Smooth muscle cell of trachea (primary cell): Measurements from ENCODE around the gene ZNF454. TPM values are rescaled to one million over a fixed set of nuclear protein-coding genes. Genes with fewer than 3 reads are reported as not detected.

Experiments
- total RNA-seq: library from RNA; depleted of rRNA; stranded (reverse); fragments of >200 nt; gene quantifications from 2 replicates; pipeline ENCODE4 v1.2.1, GENCODE V29; 2014

ZNF454 gene
- total RNA-seq = 1.6 and 2.5 TPM in 2 replicates

GRCh38 chr5:178940569-178941360 lies at the start of gene ZNF454:
Gene ZNF454 (plus strand): TSS chr5:178941198. CDS start chr5:178942792, 1,594 bp downstream.

GRCh38 chr5:178895615-178896571 lies 45.1 kb upstream of the ZNF454 start, which contains the start of gene ZFP2:
Gene ZFP2 (plus strand): TSS chr5:178895913. CDS start chr5:178931314, 35,401 bp downstream.

GRCh38 chr5:178994580-178995340 lies 53.8 kb downstream of the ZNF454 start, which contains the start of gene GRM6:
Gene GRM6 (minus strand): TSS chr5:178995320. CDS start chr5:178994944, 376 bp downstream.

Other genes starting within 250 kb of the ZNF454 start
- gene ZNF354A, start 210.5 kb upstream of the ZNF454 start, total RNA-seq = 5.2 and 7.3 TPM in 2 replicates
- 8.4 and 8.9 TPM in 2 replicates for gene ZNF354B, start 81.2 kb upstream of the ZNF454 start, total RNA-seq
- gene ZFP2, start 45.3 kb upstream of the ZNF454 start, total RNA-seq = 1.6 and 1.8 TPM in 2 replicates
- gene GRM6, start 54.1 kb downstream of the ZNF454 start, total RNA-seq = not detected in 2 replicates
- 4.9 and 5.6 TPM in 2 replicates for gene ZNF879, start 82.6 kb downstream of the ZNF454 start, total RNA-seq
- 7.9 and 10.3 TPM in 2 replicates for gene ZNF354C, start 119.2 kb downstream of the ZNF454 start, total RNA-seq